UCSD-AML1 (cell line): ENCODE data around the gene PSAT1.

Source experiments
- DNase-seq: peaks from one replicate; lab custom pipeline; 2025; ENCODE audit not compliant: unreplicated experiment; lab: John Stamatoyannopoulos, UW

Gene PSAT1

DNA sequence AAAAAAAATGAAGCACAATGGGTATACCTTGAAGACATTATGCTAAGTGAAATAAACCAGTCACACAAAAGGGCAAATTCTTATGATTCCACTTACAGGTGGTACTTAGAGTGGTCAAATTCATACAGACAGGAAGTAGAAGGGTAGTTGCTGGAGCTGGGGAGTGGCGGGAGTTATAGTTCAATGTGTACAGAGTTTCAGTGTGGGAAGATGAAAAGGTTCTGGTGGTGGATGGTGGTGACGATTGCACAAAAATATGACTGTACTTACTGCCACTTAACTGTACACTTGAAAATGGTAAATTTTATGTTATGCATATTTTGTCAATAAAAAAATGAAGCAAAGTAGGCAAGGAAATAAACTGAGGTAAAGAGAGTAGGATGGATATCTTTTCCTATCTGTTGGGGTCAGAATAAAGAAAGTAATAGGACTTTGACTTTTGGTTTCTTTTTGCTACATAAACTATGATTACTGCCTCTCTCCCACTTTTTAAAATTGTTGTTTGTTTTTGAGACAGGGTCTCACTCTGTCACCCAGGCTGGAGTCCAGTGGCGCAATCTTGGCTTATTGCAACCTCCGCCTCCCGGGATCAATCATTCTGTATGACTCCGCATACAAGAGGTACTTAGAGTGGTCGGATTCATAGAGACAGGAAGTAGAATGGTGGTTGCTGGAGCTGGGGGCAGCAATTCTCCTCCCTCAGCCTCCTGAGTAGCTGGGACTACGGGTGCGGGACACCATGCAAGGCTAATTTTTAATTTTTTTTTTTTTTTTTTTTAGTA, 4.0 kb upstream of the PSAT1 start:
- no peak for DNase-seq

DNA sequence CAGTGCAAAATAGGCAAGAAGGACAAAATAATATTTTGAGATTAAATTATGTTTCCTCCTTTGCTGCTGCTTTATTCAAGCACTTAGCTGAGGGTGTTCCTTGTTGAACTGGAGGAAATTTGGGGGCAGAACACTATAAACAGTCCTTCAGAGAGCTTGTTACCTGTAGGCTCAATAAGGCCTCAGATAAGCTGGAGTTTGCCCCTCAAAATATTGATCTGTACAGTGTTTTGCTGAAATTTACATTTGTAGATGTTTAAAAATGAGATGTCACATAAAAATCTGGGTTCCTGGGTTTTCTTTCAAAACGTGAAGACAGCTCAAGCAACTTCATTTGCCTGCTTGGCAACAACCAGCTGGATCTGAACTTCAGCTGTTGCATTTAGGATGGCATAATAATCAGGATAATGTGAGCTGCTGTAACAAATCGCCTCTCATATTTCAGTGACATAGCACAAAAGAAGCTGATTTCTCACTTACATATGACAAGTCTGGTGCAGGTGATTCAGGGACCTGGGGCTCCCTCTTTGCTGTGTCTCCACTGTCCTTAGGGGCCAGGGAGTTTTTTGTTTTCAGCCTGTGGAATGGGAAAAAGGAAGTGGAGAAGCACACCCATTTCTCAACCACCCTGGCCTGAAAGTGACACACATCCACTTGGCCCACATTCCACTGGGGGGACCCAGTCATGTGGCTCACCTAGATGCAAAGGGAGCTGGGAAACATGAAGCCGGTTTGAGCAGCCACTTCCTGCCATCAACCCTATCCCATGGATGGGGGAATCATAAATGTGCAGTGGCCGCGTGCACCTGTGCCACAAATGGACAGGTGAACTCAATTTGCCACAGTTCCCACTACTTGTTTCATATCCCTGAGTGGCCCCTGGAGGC, 2.4 kb upstream of the PSAT1 start:
- DNase-seq, result no peak

DNA sequence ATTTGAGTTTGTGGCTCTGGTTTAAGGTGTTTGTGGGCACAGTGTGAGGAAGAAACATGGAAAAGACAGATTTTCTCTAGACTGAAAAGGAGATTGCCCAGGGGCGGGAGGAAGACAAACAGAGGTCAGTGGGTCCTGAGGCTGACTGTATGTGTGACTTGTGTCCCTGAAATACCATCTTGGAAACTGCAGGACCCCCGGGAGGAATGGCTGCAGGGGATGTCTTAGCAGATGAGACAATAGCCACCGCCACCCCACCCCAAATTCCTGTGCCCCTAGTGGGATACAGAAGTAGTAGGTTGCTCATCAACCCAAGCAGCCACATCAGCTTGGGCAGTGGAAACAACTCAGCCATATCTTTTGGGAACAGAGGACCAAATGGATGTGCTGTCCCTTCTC, 1.7 kb upstream of the PSAT1 start:
- DNase-seq, result no peak

DNA sequence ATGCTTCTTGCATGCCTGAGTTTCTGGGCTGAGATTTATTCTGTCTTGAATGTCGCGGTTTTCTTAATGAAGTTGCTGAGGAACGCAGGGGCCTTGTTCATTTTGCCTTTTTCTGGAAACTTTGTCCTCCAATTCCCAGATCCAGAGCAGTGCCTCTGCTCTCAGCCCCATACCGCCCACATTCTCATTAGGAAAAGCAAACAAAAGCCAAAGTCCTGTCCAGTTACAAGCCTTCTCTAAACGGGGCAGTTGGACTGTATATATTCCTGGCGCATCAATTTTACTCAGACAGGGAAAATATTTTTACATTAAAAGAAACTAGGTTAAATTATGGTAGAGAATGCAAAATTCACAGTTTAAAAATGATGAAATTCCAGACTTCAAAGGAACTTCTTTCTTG, 1.2 kb upstream of the PSAT1 start:
- DNase-seq, result no peak

DNA sequence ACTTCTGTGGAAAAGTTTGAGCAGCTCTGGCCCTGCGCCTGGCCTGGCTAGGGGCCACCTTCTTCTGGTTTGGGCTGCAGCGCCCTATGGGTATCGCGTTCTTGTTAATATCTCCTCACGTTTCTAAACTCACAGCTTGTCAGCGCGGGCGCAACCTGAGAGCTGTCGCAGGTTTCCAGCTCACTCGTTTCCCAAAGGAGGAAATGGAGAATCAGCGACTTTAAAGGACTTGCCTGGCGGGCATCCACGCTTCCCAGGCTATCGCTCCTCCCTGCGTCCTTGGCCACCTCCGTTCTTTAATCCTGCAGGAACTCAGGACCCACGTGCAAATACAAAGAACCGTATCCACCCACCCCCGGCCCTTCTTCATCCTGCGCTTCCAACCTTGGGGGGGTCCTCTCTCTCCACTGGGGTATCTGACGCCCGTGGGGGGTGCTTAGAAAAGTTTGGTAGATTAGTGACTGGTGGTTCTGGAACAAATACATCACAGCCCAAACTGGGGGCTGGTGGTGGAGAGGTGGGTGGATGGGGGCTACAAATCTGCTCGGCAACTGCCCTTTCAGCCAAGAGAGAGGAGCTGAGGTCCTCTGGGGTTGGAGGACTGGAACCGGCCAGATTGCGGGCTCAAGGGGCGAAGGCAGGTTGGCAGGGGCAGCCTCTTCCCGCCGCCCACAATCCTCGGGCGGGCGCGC, 578 bp upstream of the PSAT1 start:
- no peak for DNase-seq

DNA sequence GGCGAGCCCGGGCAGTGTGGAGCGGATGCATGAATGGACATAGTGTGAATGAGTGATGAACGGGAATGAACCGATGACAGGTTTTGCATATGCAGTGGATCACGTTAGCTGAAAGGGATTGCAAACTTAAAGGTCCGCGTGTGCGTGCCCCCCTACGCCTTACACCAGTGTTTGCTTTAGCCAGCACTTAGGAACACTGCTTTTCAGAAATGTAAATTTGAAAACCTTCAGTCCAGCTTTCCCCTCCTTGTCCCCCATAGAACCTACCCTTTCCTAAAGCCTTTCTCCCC, 692 bp downstream of the PSAT1 start:
- DNase-seq, result no peak

DNA sequence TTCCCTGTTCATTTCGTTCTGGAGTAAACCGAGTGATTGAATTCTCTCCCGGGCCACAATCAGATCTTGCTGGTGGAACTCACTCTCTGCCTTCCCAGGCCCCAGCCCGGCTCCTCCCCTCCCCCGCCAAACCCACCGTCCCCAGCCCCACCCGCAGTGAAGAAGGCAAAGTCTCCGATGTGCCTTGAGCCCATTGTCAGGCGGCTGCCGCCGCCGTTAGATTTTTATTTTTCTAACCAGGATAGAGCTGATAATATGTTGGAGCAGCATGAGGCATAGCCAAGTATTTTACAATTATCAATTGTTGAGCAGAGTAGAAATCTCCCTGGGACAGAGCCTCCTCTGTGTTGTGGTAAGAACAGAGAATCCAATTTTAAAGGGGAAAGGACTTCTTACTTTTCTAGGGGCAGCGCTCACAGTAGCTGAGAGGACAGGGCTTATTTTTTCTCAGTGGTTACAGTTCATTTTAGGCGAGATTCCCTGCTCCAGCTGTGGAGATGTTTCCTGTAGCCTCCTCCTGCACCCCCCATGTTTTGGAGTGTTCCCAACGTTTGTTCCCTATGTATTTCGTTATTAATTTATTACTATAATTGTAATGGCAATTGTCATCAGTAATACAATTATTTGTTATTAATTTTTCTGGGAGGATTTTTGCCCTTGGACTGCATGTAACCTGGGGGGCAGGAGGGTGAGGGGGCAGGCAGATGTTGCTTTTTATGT, 1.3 kb downstream of the PSAT1 start:
- DNase-seq, result no peak

DNA sequence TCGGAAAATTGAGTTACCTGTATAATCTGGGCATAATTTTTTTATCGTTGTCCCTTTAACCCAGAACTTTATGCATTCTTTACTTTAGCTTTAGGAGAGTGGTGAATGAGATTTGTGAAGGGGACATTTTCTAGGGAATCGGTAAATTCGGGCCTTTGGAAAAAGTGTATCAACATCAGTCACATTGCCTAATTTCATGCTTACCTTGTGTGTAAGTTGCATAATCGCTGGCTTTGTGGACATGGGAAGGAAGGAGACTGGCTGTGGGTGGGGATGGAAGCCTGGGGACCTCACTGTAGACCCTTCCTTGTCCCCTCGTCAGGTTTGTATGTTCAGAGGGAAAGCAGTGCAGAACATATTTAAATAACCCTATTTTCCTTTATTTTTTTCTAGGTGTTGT, 3.3 kb downstream of the PSAT1 start:
- DNase-seq, result no peak

DNA sequence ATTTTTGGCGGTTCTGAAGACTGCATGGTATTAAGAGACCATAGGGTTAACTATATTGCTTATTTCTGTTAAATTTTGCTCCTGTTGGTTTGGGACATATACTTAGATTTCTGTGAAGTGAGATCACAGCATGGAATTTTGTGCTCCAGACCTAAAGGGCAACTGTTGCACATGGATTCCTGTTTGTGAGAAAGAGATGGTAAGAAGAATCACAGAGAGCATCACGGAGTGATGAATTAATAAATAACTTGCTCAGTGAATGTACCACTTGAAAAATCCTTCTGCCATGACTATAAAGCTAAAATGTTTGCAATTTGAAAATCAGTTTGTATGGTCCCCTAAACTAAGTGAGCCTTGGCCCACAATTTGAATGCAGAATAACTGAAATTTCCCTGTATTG, 4.5 kb downstream of the PSAT1 start:
- no peak for DNase-seq

DNA sequence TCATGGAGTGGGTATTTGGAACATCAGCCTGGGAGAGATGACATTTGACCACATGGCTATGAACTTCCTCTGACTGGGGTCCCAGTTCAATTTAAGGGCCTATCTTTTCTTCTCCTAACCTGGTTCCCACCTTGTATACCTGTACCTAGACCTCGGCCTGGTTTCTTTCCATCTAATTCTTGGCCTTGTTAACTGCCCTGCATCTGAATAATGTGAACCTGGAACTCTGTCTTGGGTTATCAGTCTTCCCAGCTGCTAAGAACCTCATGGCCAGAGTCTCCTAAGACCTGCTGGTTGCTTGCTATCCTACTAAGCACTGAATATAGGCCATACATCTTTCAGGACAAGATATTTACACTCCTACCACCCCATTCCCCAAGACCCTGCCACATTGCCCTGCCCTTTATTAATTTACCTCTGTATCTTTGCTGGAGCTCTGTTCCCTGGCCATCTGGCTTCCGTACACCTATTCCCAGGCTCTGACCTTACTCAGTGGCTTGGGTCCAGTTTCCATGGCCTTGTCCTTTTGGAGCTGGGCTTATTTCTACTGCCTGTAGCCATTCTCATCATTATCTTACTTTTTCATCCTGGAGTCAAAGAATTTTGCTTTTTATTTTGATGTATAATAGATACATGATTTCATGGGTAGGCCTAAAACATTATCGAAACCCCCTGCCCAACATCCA, 6.6 kb downstream of the PSAT1 start:
- no peak for DNase-seq

DNA sequence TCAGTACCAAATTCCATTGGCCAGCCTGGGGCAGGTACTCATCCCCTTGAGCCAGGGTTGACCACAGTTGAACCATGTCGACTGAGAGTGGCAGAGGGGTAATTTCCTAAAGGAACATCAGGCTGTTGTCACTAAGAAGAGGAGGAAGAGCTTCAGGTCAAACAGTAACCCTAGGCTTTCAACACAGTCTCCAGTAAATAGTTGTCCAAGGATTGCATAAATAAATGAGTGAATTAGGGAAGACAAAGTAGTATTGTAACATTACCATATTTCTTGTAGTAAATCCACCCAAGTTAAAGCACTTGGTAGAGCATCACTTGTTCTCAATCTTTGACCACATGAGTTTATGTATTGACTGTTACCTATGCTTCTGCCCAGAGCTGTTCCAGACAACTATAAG, 7.4 kb downstream of the PSAT1 start:
- no peak for DNase-seq

DNA sequence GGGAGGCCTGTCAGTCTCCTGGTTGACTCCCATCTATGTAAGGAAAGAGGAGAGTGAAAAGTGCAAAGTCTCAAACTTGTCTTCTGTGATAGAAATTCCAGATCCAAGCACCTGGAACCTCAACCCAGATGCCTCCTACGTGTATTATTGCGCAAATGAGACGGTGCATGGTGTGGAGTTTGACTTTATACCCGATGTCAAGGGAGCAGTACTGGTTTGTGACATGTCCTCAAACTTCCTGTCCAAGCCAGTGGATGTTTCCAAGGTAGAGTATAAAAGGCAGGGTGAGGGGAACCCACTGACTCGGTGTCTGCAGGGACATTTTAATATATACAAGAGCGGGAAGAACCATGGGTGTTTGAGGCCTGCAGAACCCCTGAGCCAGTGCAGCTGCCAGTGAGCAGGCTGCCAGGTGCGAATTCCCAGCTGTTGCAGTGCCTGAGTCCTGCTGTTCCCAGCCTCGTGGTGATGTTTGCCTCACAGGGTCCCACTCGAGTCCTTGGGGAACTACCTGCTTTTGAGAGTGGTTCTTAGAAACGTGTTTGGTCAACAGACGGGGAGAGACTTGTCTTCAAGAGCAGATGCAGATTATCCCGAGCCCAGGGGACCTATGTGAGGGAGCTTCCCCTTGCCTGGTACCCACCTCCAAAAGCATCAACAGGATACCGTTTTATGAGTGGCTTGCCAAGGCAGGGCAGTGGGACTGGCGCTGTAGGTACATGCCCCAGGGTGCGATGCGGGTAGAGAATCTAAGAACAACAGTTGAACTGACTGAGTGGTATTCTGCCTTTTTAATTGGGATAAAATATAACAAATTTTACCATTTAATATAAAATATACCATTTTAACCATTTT, 9.5 kb downstream of the PSAT1 start:
- DNase-seq, result no peak

DNA sequence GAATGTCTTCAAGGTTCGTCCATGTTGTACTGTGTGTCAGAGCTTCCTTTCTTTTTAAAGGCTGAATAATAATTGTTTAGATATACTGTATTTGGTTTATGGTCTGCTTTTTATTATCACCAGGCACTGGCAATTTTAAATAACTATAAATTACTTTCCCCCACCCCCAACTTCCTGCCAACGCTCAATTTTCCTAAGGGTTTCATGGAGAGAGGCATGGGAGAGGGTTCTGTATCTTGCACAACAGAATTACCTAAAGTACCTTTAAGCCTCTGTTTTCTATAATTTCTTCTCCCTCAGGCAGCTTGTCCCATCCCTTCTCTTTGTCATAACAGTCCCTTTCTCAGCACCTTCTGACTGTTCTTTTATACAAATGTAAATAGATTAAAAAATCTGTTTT, 10.4 kb downstream of the PSAT1 start:
- DNase-seq, result no peak

DNA sequence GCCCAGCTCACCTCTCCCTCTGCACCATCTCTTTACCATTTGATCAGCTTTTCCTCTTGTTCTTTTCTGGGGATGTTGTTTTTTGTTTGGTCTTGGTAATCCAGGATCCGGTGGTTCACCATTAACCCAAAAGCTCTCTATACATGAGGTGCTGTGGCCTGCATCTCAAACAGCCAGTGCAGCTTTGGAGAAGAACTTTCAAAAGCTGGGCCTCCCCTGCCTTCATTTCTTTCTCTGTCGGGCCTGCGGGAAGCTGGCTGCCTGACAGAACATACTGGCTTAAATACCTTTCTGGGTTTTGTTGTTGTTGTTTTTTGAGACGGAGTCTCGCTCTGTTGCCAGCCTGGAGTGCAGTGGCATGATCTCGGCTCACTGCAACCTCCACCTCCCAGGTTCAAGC, 12.1 kb downstream of the PSAT1 start:
- DNase-seq, result no peak

DNA sequence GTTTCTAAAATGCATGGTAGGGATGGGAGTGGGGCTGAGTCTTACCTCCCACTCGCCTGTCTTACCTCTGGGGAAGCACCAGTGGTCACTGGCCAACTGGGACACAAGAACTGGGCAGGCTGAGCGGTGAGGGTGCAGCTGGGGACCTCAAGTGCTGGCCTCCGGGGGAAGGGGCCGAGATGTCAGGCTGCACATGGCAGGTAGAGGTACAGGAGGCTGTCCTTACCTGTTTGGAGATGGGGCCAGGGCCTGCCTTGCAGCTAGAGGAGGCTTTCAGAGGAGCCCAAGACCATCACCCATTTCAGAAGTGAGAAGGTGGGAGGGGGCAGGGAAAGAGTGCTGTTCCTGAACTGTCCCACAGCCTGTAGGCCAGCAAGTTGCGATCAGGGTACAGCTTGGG, 14.2 kb downstream of the PSAT1 start:
- no peak for DNase-seq

DNA sequence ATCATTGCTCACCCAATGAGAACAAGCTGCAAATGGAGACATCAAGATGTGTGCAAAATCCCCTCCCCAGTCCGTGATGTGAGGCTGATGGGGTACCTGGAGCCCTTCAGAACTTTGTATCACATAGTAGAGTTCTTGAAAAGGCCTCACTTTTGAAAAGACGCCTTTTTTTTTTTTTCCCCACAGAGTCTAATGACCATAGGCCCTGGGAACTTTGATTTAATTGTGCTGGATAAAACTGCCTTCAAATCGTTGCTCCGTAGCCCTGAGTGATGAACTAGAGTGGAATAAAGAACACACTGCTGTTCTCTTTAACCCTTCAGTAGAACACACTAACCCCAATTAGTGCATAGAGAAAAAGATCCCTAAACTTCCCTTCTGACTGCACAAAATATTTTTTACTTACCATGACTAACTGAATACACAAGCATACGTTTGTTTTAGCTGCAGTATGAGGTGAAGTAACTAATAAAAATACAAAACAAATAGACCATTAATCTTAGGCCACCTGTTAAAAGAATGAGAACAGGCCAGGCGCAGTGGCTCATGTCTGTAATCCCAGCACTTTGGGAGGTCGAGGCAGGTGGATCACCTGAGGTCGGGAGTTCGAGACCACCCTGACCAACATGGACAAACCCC, 15.1 kb downstream of the PSAT1 start:
- no peak for DNase-seq

DNA sequence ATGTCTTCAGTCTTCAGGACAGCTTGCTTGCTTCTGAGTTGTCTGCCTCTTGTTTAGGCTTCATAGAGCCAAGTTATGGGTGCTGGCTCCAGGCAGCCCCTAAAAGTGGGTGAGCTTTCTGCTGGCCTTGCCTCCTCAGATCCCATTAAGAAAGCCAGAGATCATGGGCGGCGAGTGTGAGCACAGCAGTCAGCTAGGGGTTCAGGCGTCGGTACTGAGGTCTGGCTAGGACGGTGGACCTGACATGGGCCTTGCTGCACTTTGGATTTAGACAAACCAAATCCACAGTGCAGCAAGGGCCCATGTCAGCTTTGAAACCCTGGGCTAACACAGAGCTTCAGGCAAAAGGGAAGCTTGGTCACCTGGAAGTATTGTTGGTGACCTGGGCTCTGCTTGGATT, 17.6 kb downstream of the PSAT1 start:
- DNase-seq, result no peak

DNA sequence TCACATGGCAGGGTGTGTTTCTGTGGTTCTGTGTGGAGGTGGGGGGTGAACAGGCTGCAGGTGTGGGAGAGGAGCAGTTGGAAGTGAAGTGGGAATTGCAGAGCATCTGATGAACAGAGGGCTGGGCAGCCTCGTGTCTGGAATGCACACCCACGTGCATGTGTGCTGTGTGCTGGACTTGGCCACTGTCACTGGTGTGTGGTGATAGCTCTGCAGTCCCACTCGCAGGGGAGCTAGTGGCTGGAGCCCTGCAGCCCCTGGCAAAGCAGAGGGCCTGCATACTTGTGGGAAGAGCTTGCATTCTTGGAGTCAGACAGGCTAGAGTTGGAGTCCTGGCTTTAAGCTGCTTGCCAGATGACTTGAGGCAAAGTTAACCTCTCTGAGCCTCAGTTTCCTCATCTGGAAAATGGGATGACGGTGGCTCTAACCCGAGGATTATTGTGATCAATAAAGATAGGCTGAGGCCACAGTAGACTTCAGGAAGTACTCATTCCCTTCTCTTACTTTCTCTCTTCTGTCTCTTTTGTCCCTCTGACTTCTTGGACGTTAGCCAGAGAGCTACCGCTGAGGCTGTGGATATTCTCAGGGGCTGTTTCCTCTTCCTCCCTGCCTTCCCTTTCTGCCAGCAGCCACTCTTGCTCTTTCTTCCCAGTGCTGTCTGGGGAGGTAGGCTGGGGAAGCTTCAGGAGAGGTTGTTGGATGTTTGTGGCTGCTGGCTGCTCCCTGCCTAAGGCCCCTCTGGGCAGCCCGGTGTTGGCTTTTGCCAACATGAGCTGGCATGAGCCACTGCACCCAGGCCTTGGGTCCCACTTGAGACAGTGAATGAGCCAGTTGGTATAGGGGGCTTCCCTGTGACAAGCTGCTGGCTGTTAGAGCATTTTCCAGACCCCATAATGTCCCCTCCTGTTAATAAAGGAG, 18.3 kb downstream of the PSAT1 start:
- DNase-seq, result no peak
